Measurements from ENCODE around the gene PTGS1.
"Not testable (repeated sequence)": the region's sequence is repeated elsewhere in the genome, so short reads cannot be mapped to it uniquely, and the experiment has no call there.

Gene PTGS1

GRCh38 chr9:122402403-122402871 is 31.6 kb downstream of the PTGS1 start:
- DNase-seq (ENCODE audit: low read depth) = peak; percentile 83
- H3K4me3 ChIP-seq (ENCODE audit: low read depth, low read length) = no peak overlapping the region
- TF ChIP-seq CTCF (IDR thresholded peaks at IDR 0.05; ENCODE audit: low read depth, low read length, missing control alignments) = no peak
- in situ Hi-C loops (cut with HindIII; ENCODE audit: low sequenced_read_pairs) = no loop called here

GRCh38 chr9:122402874-122403273 is 32.0 kb downstream of the PTGS1 start:
- in situ Hi-C loops (cut with HindIII; ENCODE audit: low sequenced_read_pairs) = no loop called here
- H3K4me3 ChIP-seq (ENCODE audit: low read depth, low read length) = no peak overlapping the region
- DNase-seq (ENCODE audit: low read depth) = no peak

GRCh38 chr9:122403381-122404000 is 32.7 kb downstream of the PTGS1 start:
- no peak for TF ChIP-seq CTCF (IDR thresholded peaks at IDR 0.05; ENCODE audit: low read depth, low read length, missing control alignments)
- no peak for DNase-seq (ENCODE audit: low read depth)
- in situ Hi-C loops (cut with HindIII; ENCODE audit: low sequenced_read_pairs) = no loop called here
- H3K4me3 ChIP-seq (ENCODE audit: low read depth, low read length) = no peak overlapping the region

More at GRCh38 chr9:122402874-122403273, 32.0 kb downstream of the PTGS1 start:
- TF ChIP-seq CTCF (IDR thresholded peaks at IDR 0.05; ENCODE audit: low read depth, low read length, missing control alignments) = no peak

- in situ Hi-C loops (cut with HindIII; ENCODE audit: low sequenced_read_pairs); H3K4me3 ChIP-seq (ENCODE audit: low read depth, low read length); DNase-seq (ENCODE audit: low read depth): not testable (repeated sequence)
These were observed 34.7 kb downstream of the PTGS1 start for GRCh38 chr9:122405304-122406069.

DNA sequence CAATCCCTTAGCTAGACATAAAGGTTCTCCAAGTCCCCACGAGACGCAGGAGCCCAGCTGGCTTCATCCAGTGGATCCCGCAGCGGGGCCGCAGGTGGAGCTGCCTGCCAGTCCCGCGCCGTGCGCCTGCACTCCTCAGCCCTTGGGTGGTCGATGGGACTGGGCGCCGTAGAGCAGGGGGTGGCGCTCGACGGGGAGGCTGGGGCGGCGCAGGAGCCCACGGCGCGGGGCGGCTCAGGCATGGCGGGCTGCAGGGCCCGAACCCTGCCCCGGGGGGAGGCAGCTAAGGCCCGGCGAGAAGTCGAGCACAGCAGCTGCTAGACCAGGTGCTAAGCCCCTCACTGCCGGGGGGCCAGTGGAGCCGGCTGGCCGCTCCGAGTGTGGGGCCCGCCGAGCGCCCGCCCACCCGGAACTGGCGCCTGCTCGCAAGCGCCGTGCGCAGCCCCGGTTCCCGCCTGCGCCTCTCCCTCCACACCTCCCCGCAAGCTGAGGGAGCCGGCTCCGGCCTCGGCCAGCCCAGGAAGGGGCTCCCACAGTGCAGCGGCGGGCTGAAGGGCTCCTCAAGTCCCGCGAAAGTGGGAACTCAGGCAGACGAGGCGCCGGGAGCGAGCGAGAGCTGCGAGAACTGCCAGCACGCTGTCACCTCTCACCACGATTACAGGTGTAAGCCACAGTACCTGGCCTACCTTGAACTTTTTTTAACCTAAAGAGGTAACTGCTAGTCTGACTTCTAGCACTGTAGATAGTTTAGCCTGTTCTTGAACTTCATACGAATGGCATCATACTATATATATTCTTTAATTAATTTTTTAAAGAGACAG is 35.5 kb downstream of the PTGS1 start:
- no peak overlapping the region for H3K4me3 ChIP-seq (ENCODE audit: low read depth, low read length)
- no peak for TF ChIP-seq CTCF (IDR thresholded peaks at IDR 0.05; ENCODE audit: low read depth, low read length, missing control alignments)
- no peak for DNase-seq (ENCODE audit: low read depth)
- in situ Hi-C loops (cut with HindIII; ENCODE audit: low sequenced_read_pairs) = no loop called here

GRCh38 chr9:122414108-122414507 is 43.3 kb downstream of the PTGS1 start:
- in situ Hi-C loops (cut with HindIII; ENCODE audit: low sequenced_read_pairs); H3K4me3 ChIP-seq (ENCODE audit: low read depth, low read length); DNase-seq (ENCODE audit: low read depth): not testable (repeated sequence)

- no peak overlapping the region for H3K4me3 ChIP-seq (ENCODE audit: low read depth, low read length)
- no peak for DNase-seq (ENCODE audit: low read depth)
- in situ Hi-C loops (cut with HindIII; ENCODE audit: low sequenced_read_pairs) = no loop called here
- TF ChIP-seq CTCF (IDR thresholded peaks at IDR 0.05; ENCODE audit: low read depth, low read length, missing control alignments) = no peak
These were observed 47.2 kb downstream of the PTGS1 start for GRCh38 chr9:122418016-122418415.
